Measurements from ENCODE around the gene UBB. TPM values are rescaled to one million over a fixed set of nuclear protein-coding genes. Genes with fewer than 3 reads are reported as not detected.
A peak's percentile ranks its signal among the peaks of the same experiment; 100 is the strongest.

The UBB gene
- total and polyA plus RNA-seq, 2 of the 4 experiments (the other 2 are of a cell fraction), result 2,561 to 4,283 TPM

DNA sequence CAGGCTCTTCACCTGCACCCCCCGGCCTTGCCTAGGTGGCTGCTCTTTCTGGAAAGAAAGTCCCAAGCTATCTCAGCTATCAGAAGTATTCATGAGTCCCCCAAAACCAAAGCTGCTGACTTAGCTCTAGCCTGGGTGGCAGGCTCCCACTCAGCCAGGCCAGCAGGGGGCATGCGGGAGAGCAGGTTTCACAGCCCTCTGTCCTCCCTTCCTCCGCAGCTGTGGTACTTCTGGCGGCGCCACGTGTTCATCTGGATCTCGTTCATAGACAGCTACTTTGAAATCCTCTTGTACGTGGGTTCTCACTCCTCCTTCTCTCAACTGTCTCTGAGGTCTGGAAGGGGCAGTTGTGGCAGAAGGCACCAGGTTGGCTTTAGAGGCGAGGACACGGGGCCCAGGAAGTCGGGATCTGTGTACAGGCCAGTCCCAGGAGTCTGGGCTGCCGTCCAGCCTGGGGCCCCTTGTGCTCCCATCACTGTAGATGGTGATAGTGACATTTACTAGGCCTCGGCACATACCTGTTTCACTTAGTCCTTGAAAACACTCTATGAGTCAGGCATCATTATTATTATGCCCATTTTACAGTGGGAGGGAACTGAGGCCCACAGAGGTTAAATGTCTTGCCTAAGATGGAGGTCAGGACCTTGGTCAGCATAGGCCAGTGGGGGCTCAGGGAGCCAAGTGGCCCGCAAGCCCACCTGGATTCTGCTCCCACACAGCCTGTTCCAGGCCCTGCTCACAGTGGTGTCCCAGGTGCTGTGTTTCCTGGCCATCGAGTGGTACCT is 47.4 kb downstream of the UBB start (continued):
- TF ChIP-seq, protein P1, sequence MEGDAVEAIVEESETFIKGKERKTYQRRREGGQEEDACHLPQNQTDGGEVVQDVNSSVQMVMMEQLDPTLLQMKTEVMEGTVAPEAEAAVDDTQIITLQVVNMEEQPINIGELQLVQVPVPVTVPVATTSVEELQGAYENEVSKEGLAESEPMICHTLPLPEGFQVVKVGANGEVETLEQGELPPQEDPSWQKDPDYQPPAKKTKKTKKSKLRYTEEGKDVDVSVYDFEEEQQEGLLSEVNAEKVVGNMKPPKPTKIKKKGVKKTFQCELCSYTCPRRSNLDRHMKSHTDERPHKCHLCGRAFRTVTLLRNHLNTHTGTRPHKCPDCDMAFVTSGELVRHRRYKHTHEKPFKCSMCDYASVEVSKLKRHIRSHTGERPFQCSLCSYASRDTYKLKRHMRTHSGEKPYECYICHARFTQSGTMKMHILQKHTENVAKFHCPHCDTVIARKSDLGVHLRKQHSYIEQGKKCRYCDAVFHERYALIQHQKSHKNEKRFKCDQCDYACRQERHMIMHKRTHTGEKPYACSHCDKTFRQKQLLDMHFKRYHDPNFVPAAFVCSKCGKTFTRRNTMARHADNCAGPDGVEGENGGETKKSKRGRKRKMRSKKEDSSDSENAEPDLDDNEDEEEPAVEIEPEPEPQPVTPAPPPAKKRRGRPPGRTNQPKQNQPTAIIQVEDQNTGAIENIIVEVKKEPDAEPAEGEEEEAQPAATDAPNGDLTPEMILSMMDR (conservative IDR thresholded peaks at IDR 0.05; ENCODE audit: low read depth, low read length), result peak; percentile 63

DNA sequence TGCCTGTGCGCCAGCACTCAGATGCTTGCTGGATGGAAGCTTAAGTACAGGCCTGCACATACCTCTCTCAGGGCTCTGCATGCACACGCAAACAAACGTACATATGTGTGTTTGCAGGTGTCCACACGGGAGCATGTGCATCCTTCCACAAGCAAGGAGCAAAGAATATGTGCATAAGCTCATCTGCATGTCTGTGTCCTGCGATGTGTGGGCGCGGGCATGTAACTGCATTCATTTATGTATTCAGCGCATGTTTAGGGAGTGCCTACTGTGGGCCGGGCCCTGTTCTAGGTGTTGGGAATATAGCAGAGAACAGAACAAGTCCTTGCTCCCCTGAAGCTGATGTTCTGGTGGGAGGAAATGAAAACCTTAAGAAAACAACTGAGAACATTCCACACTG is 48.2 kb downstream of the UBB start:
- no peak overlapping the region for H3K4me3 ChIP-seq (ENCODE audit: insufficient read depth, low read depth, low read length)
- no peak for ATAC-seq (ENCODE audit: low read depth)
- no peak overlapping the region for H3K9ac ChIP-seq (ENCODE audit: low read depth, low read length)
- H2AK9ac ChIP-seq (replicated peaks; ENCODE audit: low read depth, low read length, poor library complexity), result no peak overlapping the region
- peaks cover 0 to 24% of the 10 kb centered on the region in 2 experiments; a peak in 2 of 4 replicates for H3K79me1 ChIP-seq (ENCODE audit: low read depth in 1 of 2, low read length in 2 of 2)
- ChIA-PET CTCF (interaction anchor here (0.5 to 2.1 kb wide), 3 partner anchors 10 to 19 kb away, joined by 4 to 5 read pairs (median 5); no protein-coding TSS in a partner anchor), POLR2A (ENCODE audit: unreplicated experiment) (no interaction called here)
- no peak overlapping the region for H3K4ac ChIP-seq (ENCODE audit: low read depth, low read length)
- H3K23ac ChIP-seq (ENCODE audit: low read depth, low read length), result no peak overlapping the region
- H2AK5ac ChIP-seq (ENCODE audit: low read depth, low read length), result 0 out of 2 replicates have a peak overlapping the region, but pooled peaks have one; percentile 51
- H3K27ac ChIP-seq (ENCODE audit: insufficient read depth, low read length), result no peak overlapping the region
- H2BK20ac ChIP-seq (ENCODE audit: low read depth, low read length), result no peak overlapping the region
- no peak overlapping the region for H4K8ac ChIP-seq (ENCODE audit: low read depth in 2 of 2, low read length in 2 of 2)
- H4K20me1 ChIP-seq (ENCODE audit: insufficient read depth, low read length), result no peaks in the 10 kb centered on the region; the same call in 1 of the 2 replicates
- no peak for DNase-seq
- H4K5ac ChIP-seq (ENCODE audit: low read depth, low read length), result no peak overlapping the region
- in situ Hi-C loops (cut with MboI; ENCODE audit: low sequenced_read_pairs), result no loop called here
- H3K27me3 ChIP-seq (ENCODE audit: control insufficient read depth, insufficient read depth, low read length), result no peaks in the 10 kb centered on the region
- H4K91ac ChIP-seq (ENCODE audit: insufficient read depth, low read depth, low read length), result no peak overlapping the region
- H2BK5ac ChIP-seq (ENCODE audit: low read depth, low read length, poor library complexity, severe bottlenecking), result no peak overlapping the region
- peaks cover 6% of the 10 kb centered on the region for H3K4me1 ChIP-seq (ENCODE audit: control insufficient read depth, insufficient read depth, low read length)
- H3K56ac ChIP-seq (ENCODE audit: extremely low read depth, insufficient read depth, low read length), result no peak overlapping the region
- H3K14ac ChIP-seq (replicated peaks; ENCODE audit: low read depth, low read length), result no peak overlapping the region
- peaks cover 6% of the 10 kb centered on the region; the same call in 1 of the 2 replicates for H3K9me1 ChIP-seq (ENCODE audit: insufficient read depth, low read length)
- dilution Hi-C loops (cut with HindIII; ENCODE audit: low sequenced_read_pairs, unreplicated experiment), result no loop called here
- TF ChIP-seq MAZ (IDR thresholded peaks at IDR 0.05; ENCODE audit: borderline replicate concordance, low read depth, low read length) (no peak), FOS (IDR thresholded peaks at IDR 0.05; ENCODE audit: low read depth, low read length) (no peak), CHD1 (IDR thresholded peaks at IDR 0.05; ENCODE audit: low read depth, low read length) (no peak), MXI1 (IDR thresholded peaks at IDR 0.05; ENCODE audit: borderline replicate concordance, low read depth, low read length) (no peak), CEBPB (IDR thresholded peaks at IDR 0.05; ENCODE audit: low read depth, low read length) (no peak), POLR2A (IDR thresholded peaks at IDR 0.05; ENCODE audit: low read depth, low read length) (no peak)
- TF ChIP-seq, protein P1 (conservative IDR thresholded peaks at IDR 0.05; ENCODE audit: low read depth, low read length), result no peak
- TF ChIP-seq, protein P2, sequence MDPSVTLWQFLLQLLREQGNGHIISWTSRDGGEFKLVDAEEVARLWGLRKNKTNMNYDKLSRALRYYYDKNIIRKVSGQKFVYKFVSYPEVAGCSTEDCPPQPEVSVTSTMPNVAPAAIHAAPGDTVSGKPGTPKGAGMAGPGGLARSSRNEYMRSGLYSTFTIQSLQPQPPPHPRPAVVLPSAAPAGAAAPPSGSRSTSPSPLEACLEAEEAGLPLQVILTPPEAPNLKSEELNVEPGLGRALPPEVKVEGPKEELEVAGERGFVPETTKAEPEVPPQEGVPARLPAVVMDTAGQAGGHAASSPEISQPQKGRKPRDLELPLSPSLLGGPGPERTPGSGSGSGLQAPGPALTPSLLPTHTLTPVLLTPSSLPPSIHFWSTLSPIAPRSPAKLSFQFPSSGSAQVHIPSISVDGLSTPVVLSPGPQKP (IDR thresholded peaks at IDR 0.05; ENCODE audit: borderline replicate concordance, low read depth, low read length), result no peak
- H2BK15ac ChIP-seq (ENCODE audit: low read depth, low read length), result no peak overlapping the region
- WGBS, 2 experiments (ENCODE audit: extremely low coverage in 2 of 2, insufficient read length in 1 of 2), result 100% methylated on average over 1 of the region's 9 CpGs; no CpG with 5 or more reads in 1 of the 2 experiments
- no peak overlapping the region for H3K4me2 ChIP-seq (ENCODE audit: low read depth, low read length)
- no peak overlapping the region for H3K18ac ChIP-seq (ENCODE audit: low read depth, low read length)
- intact Hi-C loops (cut with micrococcal nuclease), result no loop called here
- no peaks in the 10 kb centered on the region for H3K9me3 ChIP-seq (ENCODE audit: control insufficient read depth, insufficient read depth, low read length)
- H2BK120ac ChIP-seq (ENCODE audit: low read depth, low read length), result no peak overlapping the region
- no TSS peak for BruUV-seq (replicated peaks)
- no peak overlapping the region for H2AFZ ChIP-seq (replicated peaks; ENCODE audit: low read length, poor library complexity)
- H3K36me3 ChIP-seq (ENCODE audit: control insufficient read depth, insufficient read depth, low read length), result peaks cover 10% of the 10 kb centered on the region; the same call in 1 of the 2 replicates
